ENCODE measurements around the gene MAST1. TPM values are rescaled to one million over a fixed set of nuclear protein-coding genes. Genes with fewer than 3 reads are reported as not detected.

MAST1 gene
- 1 to 10 TPM in 1 of 4 donors, not detected in 3; 1.2 TPM for total RNA-seq

GRCh38 chr19:12838182-12838885, at the start of gene MAST1:
MAST1 (plus strand) TSS chr19:12838515; CDS start chr19:12838573, 58 bp downstream.
- no peaks in the 10 kb centered on the region for H3K36me3 ChIP-seq
- intact Hi-C loops (cut with DNase I; ENCODE audit: low total_unique reads) = no loop called here
- H3K4me1 ChIP-seq = peaks cover 0 to 19% of the 10 kb centered on the region in 2 donors
- no peak for DNase-seq
- H3K4me3 ChIP-seq = no peak within 1 kb of the TSS
- H3K27me3 ChIP-seq = peaks cover 49 to 56% of the 10 kb centered on the region in 2 donors
- H3K27ac ChIP-seq = no peak within 1 kb of the TSS
- no peaks in the 10 kb centered on the region for H3K9me3 ChIP-seq
- no peak for TF ChIP-seq POLR2A (IDR thresholded peaks at IDR 0.05)
- TF ChIP-seq CTCF (IDR thresholded peaks at IDR 0.05) = peak in 3 of 4 experiments; percentile 21 to 30 (median 24)

- intact Hi-C loops (cut with DNase I; ENCODE audit: low total_unique reads) = no loop called here
- H3K27me3 ChIP-seq = no peaks in the 10 kb centered on the region
- no peak for TF ChIP-seq POLR2A (IDR thresholded peaks at IDR 0.05)
- TF ChIP-seq CTCF (IDR thresholded peaks at IDR 0.05) = no peak
- H3K4me1 ChIP-seq = peaks cover 0 to 13% of the 10 kb centered on the region in 2 donors
- H3K9me3 ChIP-seq = no peaks in the 10 kb centered on the region
- peak; percentile 79 to 84 for DNase-seq
- H3K36me3 ChIP-seq = no peaks in the 10 kb centered on the region
- peak overlapping the region; percentile 98 to 100 for H3K27ac ChIP-seq
- peak overlapping the region; percentile 84 to 87 for H3K4me3 ChIP-seq
Observed at GRCh38 chr19:12788682-12789097, 49.6 kb upstream of the MAST1 start.

- intact Hi-C loops (cut with DNase I; ENCODE audit: low total_unique reads) = no loop called here
- peak in 1 of 2 donors; percentile 62 for DNase-seq
- no peaks in the 10 kb centered on the region for H3K27me3 ChIP-seq
- TF ChIP-seq POLR2A (IDR thresholded peaks at IDR 0.05) = no peak
- no peak for TF ChIP-seq CTCF (IDR thresholded peaks at IDR 0.05)
- H3K9me3 ChIP-seq = no peaks in the 10 kb centered on the region
- H3K36me3 ChIP-seq = no peaks in the 10 kb centered on the region
- H3K27ac ChIP-seq = peak overlapping the region; percentile 98 to 100
- peaks cover 0 to 10% of the 10 kb centered on the region in 2 donors for H3K4me1 ChIP-seq
- peak overlapping the region; percentile 84 to 87 for H3K4me3 ChIP-seq
Observed at GRCh38 chr19:12789098-12789903, 49.0 kb upstream of the MAST1 start.

DNA sequence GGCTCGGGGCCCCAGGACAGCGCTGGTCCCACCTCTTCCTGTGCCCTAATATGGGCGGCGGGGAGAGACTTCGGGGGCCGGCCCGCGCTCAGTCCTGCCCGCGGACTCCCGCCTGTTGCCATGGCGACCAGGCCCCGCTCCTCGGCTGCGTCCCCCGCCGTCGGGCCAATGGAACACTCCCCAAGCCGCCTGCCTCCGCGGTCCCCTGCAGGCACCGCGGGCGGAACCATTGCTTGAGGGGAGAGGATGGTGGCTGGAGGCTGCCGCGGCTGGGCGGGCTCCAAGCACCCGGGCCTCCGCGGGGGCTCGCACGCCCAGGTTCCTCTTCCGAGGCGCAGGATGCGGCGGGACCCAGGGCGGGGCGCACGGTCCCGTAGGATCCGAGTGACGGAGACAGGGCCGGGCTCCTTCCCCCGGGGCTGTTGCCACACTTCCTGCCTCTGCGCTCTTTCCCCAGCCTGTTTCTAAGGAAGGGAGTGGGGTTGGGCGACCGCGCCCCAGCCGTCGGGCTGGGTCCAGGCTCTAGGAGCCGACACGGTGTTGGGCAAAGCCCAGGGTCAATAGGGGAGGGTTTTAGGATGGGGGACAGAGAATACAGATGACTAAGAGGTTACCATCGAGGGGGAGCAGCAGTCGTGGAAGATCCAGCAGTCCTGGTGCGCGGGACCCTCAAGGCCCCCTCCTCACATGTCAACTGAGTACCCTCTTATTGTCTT, 48.3 kb upstream of the MAST1 start:
- Histone ChIP-seq H3K36me3 (no peaks in the 10 kb centered on the region), H3K4me3 (peak overlapping the region; percentile 84 to 87), H3K27me3 (no peaks in the 10 kb centered on the region), H3K4me1 (peaks cover 0 to 10% of the 10 kb centered on the region in 2 donors), H3K27ac (peak overlapping the region; percentile 98 to 100), H3K9me3 (no peaks in the 10 kb centered on the region)
- peak; percentile 92 to 94 for TF ChIP-seq POLR2A (IDR thresholded peaks at IDR 0.05)
- peak in 1 of 4 experiments; percentile 18 for TF ChIP-seq CTCF (IDR thresholded peaks at IDR 0.05)
- DNase-seq = peak; percentile 97 to 98
- intact Hi-C loops (cut with DNase I; ENCODE audit: low total_unique reads) = no loop called here
